DMS114 treated with DMSO at 0.1 percent for 48 hours (cell line): Measurements from ENCODE around the gene ZFYVE28.

Experiments used
- DNase-seq: peaks from one replicate; lab custom pipeline; 2025; ENCODE audit not compliant: unreplicated experiment; lab: John Stamatoyannopoulos, UW

ZFYVE28 gene

DNA sequence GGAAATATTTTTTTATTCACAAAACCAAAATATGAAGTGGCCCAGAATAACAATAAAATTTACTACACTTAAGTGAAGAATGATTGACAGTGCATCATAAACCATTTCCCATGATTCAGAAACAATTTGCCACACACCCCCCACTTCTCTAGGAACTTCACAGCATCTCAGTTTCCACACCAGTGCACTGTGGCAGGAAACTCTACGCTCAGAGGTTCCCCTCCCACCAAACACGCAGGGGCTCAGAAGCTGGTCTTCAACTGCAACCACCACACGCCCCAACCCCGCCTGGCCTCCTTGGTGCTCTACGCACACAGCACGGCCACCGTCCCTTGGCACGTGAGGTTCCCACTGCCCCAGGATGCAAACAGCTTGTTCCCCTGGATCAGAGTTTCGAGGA lies 63.7 kb downstream of the ZFYVE28 start:
- DNase-seq = no peak

DNA sequence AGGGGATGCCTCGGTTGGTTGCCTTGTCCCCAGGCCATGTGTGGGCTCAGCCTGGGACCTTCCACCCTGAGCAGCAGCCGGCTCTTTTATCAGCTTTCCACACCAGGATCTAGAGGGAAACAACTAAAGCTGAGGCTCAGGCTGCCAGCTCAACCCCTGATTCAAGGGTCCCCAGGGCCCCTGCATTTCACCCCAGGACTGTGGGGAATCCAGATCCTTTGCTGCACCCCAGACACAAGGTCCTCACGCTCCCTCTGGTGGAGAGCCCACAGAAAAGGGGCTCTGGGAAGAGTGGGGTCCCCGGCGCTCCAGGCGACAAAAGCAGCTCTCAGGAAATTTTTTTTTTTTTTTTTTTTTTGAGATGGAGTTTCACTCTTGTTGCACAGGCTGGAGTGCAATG lies 64.3 kb downstream of the ZFYVE28 start:
- DNase-seq = no peak

DNA sequence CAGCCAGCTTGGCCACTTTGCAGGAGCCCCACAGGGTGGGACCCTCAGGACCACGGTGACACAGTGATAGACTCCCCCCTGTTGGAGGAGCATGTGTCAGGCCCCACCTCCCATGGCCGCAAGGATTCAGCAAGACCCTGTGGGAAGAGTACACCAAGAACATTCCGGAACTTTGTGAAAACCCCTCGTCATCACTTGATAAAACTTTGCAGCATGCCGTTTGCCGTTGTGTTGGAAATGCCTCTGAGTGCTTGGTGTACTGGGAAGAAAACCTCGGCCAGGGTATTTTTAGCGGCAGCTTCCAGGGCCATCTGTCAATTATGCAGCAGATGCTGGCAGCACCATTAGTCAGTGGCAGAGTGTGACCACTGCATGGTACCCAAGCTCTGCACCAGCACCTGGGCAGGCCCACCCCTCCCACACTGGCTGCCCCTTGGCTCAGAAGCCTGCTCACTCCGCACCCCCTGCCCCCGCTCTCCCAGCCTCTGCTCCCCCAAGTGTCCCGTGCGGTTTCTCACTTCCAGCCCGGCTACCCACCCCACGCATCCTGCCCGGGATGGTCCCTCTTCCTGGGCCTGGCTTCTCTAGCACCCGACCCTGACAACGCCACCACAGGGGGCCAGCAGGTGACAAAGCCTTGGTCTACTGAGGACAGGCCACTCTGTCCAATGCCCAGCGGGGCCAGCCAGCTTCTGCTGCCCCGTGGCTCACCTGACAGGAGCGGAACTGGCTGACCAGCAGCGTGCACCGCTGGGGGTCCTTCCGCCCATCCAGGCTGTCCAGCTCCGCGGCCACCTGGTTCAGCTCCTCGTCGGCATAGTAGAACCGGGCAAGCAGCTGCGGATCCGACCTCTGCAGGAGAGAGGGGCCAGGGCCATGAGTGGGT lies 65.0 kb downstream of the ZFYVE28 start:
- DNase-seq = no peak

DNA sequence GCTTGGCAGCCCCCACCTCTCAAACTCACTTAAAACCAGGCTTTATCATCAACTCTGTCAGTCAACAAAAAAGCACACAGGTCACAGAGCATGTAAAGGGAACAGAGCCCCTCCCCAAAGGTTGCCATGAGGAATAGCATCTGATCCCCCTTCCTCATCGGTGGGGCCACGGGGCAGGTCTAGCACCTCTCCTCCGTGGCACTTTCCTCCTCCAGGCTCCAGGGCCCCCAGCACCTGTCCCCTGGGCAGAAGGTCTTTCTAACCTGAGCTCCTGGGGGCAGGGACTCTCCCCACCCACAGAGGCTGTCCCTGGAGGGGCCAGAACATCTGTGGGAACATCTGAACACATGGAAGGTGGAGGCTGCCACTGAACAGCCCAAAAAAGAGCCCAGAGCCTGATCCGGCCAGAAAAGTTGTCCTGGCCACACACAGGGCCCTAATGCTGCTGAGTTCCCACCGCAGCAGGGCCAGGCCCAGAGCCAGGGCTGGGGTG lies 65.7 kb downstream of the ZFYVE28 start:
- no peak for DNase-seq

DNA sequence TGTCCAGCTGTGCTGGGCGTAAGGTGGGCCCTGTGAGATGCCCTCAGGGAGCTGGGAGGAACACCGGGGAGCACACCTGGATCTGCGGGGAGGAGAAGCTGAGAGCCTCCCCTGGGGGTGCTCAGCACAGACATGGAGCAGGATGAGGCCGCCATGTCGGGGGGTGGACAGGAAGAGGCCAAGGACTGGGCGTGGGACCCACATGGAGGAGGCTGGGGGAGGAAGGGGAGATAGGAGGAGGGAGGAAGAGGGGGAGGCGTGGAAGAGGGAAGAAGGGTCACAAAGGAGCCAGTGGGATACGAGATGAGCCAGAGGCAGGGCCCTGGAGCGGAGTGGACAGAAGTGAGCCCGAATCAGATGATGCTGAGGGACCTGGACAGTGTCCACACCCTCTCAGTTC lies 66.3 kb downstream of the ZFYVE28 start:
- no peak for DNase-seq

DNA sequence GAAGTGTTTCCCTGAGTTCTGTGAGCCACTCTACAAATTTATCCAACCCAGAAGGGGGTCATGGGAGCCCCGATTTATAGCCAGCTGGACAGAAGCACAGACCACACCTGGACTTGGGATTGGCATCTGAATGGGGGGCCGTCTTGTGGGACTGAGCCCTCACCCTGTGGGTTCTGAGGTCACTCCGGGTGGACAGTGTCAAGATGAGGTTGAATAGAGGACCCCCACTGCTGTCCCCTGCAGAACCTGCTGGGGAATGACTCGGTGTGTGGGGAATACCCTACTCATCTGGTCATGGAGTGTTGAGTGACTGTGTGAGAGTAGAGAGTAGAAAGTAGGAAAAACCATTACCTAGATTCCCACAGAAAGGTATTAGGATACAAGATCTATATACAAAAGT lies 67.5 kb downstream of the ZFYVE28 start:
- no peak for DNase-seq

DNA sequence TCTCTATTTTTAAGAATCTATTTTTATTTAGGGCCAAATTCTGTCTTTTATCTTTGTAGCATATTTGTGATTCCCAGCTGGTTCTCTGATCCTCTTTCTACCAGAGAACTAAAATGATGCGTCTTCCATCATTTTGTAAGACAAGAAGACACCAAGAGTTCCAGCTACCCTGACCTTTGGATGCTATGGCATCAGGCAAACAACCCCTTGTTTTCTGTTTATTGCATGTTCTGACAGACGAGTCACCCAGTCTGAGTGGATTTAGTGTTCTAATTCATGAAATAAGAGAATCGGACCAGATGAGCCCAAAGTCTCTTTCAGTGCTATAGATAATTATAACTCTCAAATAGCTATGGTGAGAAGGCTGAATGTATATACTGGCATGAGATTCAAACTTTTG lies 69.7 kb downstream of the ZFYVE28 start:
- no peak for DNase-seq

DNA sequence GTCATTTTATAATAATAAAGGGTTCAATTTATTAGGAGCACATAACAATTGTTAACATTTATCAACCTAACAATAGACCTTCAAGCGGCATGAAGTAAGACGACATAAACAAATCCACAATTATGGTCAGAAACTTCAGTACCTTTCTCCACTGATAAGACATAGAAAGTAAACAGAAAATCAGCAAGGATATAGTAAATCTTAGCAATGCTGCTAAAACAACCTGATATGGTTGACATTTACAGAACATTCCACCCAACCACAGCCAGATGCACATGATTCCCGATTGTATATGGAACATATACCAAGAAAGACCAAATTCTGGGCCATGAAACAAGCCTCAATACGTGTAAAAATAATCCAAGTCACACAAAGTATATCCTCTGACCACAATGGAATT lies 71.3 kb downstream of the ZFYVE28 start:
- DNase-seq = no peak

DNA sequence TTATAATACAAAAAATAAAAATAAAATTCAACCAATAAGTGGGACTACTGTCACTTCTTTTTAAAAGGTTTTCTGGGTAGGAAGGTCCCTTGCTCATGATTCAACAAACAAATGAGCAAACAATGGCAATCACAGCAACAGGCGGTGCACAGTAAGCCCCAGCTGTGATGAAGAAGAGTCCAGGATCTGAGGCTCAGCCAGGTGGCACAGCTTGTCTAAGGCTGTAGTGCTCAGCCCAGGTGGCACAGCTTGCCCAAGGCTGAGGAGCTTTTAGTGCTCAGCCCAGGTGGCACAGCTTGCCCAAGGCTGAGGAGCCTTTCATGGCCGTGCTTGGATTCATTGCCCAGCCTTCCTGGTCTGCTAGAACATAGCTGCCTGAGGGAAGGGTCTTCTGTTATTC lies 75.0 kb downstream of the ZFYVE28 start:
- DNase-seq = no peak

DNA sequence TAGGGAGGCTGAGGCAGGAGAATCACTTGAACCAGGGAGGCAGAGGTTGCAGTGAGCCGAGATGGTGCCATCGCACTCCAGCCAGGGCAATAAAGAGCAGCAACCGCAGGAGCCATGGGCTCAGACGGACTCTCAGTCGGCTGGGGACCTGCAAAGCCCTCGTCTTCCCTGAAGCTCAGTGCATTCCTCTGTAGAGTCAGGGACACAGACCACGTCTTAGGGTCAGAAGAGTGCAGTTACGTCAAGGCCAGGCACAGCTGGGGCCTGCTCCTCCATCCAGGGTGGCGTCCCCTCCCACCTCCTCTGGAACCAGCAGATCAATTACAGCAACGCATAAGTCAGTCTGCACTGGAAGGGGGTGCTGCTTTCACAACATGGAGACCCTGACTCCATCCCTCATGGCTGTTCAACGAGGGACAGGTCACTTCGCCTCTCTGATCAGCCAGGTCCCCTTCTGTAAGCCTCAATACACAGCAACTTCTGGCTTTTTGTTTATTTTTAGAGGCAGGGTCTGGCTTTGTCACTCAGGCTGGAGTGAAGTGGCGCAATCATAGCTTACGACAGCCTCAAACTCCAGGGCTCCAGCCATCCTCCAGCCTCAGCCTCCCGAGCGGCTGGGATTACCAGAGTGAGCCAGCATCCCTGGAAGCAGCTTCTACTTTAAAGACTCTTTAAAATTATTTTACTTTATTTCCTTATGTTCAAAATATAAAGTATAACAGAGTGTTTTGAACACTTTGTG lies 76.4 kb downstream of the ZFYVE28 start:
- DNase-seq = no peak

DNA sequence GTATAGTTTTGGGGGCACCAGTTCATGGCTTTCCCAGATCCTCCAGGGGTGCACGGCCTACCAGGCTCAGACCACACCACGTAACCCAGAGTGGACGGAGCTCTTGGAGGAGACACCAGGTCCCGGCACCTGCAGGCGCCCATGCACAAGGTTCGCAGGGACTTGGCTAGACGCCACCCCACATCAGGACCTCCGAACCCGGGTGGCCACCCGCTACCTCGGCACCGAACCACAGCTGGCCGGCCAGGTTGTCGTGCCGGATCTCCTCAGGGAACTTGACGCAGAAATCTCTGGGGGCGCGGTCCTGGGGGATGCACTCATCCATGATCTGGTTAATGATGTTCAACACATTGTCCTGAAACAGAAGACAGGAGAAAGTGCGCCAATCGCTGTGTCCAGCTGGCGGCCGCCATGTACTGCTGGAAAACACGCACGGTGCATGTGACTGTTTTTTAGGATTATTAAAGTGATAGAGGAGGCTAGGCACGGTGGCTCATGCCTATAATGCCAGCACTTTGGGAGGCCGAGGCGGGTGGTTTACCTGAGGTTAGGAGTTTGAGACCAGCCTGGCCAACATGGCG lies 77.1 kb downstream of the ZFYVE28 start:
- no peak for DNase-seq

DNA sequence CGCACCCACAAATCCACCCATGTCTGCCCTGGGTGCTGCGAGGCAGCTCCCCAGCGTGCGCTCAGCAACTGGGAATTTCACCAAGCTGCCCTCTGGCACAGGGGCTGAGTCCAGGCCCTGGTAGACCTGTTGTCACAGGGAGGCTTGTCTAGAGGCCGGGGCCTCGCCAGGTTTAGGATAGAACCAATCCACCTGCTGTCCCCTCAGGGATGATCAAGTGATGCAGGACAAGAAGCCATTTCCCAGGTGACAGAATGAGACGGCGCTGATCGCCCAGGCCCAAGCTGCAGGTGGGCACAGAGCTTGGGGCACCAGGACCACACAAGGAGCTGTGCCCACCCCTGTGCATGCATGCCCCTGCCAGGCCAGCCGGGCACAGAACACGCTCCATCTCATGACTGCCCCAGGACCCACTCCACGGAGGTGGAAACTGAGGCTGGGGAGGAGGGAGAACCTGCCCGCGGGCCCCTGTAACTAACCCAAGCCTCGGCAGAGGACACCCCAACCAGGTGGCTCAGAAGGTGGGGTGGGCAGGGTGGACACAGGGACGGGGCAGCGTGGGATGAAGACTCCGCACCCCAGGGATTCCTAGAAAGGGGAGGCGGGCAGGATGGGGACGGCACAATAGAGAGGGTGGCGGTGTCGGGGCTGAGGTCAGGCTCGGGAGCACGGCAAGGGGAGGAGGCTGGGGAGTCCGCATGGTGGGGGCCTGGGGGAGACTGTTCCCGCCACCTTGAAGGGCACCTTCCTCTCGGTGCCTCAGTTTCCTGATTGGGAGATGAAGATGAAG lies 78.0 kb downstream of the ZFYVE28 start:
- no peak for DNase-seq

DNA sequence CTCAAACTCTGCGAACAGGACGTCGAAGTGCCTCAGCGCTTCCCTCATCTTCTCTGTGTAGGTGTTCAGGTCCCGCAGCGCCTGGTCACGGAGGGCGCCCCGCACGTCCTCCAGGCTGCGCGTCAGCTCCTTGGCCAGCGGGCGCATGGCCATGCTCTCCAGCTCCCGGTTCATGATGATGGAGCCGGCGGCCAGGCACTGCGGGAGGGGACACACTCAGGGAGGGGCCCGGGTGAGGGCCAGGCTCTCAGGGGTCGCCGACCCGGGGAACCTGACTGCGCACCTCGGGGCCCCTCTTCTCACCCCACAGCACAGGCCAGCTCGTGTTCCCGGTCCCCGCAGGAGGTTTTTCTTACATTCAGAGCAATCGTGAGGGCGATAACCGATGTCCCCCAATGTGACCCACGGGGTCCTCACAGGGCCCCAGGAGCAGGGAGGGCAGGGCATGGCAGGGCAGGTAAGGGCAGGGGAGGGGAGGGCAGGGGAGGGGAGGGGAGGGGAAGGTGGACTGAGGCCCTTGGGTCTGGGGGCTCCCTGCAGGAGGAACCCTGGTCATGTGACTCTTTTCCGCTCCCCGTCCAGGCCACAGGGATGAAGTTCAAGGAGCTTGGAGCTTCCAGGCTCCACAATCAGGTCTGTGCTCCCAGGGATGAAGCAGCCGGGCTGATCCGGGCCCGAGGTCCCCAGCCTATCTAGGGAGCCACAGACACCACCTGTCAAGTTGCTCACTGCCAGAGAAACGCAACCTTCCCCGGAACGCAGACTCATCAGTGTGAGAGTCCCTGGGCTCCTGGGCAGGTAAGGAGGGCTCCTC lies 78.8 kb downstream of the ZFYVE28 start:
- no peak for DNase-seq

DNA sequence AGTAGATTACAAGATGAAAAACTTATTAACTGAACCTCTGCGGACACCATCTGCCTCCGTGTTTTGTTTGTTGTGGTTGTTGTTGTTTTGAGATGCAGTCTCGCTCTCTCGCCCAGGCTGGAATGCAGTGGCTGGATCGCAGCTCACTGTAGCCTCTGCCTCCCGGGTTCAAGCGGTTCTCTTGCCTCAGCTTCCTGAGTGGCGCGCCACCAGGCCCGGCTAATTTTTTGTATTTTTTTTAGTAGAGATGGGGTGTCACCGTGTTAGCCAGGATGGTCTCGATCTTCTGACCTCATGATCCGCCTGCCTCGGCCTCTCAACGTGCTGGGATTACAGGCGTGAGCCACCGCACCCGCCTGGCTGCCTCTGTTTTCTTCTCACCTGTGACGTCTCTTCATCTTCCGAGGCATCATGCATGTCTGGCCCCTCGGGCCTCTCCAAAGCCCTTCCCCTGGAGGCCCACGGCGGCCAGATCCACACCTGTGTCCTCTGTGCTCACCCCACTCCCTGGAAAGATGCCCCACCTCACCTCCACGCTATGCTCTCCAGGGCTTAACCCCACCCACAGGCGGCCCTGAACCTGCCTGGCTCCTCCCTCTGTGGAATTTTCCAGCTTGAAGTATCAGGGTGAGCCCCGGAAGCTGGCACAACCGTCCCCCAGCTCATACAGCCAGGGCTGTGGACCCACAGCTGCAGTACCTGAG lies 79.5 kb downstream of the ZFYVE28 start:
- no peak for DNase-seq

DNA sequence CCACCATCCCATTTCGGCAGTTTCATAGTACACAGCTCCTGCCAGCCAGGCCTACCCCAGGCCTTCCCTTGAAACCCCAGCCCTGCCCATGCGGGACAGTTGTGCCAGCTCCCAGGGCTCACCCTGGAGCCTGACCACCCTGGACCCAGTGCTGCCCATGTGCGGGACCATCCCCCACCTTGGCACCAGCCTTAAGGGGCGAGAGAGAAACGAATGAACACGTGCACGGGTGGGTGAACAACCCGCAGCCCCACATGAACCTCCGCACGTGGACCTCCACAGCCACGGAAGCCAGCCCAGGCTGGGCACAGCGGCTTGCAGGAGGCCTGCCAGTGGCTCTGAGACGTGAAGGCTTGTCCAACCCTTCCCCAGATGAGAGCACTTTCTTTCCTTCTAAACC lies 80.5 kb downstream of the ZFYVE28 start:
- DNase-seq = no peak

DNA sequence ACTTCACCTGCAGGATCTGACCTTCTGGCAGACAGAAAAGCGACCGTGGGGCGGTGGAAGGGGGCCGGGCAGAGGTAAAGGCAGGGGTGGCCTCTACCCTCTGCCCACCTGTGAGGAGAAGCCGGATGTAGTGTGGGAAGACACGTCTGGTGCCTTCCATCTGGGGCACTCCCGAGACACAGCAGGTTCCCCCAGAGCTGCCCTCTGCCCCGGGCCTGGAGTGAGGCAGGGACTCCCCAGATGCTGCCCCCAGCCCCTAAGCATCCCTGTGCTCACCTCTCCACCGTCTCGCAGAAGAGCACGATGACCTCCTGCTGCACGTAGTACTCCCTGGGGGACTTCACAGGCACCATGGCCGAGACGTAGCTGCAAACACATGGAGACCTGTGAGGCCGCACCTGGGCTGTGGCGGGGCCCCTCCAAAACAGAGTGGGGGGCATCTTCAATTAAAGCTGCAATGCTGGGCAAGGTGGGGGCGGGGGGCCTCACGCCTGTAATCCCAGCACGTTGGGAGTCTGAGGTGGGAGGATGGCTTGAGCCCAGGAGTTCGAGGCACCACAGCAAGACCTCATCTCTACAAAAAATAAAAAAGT lies 81.2 kb downstream of the ZFYVE28 start:
- no peak for DNase-seq

DNA sequence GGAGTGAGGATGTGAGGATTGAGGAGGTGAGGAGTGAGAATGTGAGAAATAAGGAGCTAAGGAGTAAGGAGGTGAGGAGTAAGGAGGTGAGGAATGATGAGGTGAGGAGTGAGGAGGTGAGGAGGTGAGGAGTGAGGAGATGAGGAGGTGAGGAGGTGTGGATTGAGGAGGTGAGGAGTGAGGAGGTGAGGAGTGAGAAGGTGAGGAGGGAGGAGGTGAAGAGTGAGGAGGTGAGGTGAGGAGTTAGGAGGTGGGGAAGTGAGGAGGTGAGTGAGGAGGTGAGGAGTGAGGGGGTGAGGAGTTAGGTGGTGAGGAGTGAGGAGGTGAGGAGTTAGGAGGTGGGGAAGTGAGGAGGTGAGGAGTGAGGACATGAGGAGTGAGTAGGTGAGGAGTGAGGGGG lies 81.8 kb downstream of the ZFYVE28 start:
- DNase-seq = no peak

DNA sequence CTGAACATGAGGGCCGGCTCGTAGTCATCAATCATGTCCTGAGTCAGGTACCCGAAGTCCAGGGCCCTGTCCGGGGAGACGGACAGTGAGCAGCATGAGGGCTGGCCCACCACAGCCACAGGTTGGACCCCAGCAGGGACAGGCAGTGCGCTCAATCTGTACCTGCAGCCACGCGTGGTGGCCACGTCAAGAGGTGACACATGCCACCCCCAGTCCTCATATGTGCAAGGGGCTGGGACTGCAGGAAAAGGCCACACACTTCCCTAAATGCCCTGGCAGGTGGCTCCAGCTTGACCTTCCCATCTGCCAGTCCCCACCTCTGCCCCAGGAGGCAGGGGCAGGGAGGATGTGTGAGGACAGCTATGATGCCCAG lies 82.7 kb downstream of the ZFYVE28 start:
- no peak for DNase-seq
